Epithelial cell of esophagus (primary cell): ENCODE results near the gene SP6.

ENCODE experiments used
- DNase-seq: peaks from one replicate; pipeline ENCODE4 v3.0.0; 2010; ENCODE audit warnings: low read depth
- H3K4me3 ChIP-seq: 2 replicates; pipeline ENCODE4 v1.5.1; 2011; ENCODE audit warnings: mild to moderate bottlenecking, low read length, control low read depth
- CTCF ChIP-seq: IDR thresholded peaks from 2 replicates; pipeline ENCODE4 v1.5.1; 2011; ENCODE audit warnings: low read depth, mild to moderate bottlenecking, low read length, control low read depth, inconsistent platforms; ENCODE audit not compliant: insufficient read depth; ENCODE audit errors: missing control alignments

SP6 gene

GRCh38 chr17:47850692-47851573, at the start of gene SP6:
SP6 (minus strand) TSS chr17:47851163; CDS start chr17:47848429, 2,734 bp downstream.
- DNase-seq, result peak; percentile 92
- H3K4me3 ChIP-seq, result peak within 1 kb of the TSS; percentile 60
- TF ChIP-seq CTCF, result no peak

GRCh38 chr17:47899643-47900042, 48.7 kb upstream of the SP6 start:
- DNase-seq, result no peak
- H3K4me3 ChIP-seq, result no peak overlapping the region
- TF ChIP-seq CTCF, result no peak

GRCh38 chr17:47898241-47898640, 47.3 kb upstream of the SP6 start:
- H3K4me3 ChIP-seq, result no peak overlapping the region
- no peak for DNase-seq
- TF ChIP-seq CTCF, result no peak

- H3K4me3 ChIP-seq, result peak overlapping the region; percentile 89
Observed at GRCh38 chr17:47897561-47897960, 46.6 kb upstream of the SP6 start.

GRCh38 chr17:47896672-47897490, 45.9 kb upstream of the SP6 start:
- peak; percentile 23 for DNase-seq
- H3K4me3 ChIP-seq, result peak overlapping the region; percentile 89
- no peak for TF ChIP-seq CTCF

More at GRCh38 chr17:47897561-47897960, 46.6 kb upstream of the SP6 start:
- DNase-seq, result no peak
- TF ChIP-seq CTCF, result no peak

GRCh38 chr17:47895856-47896671, 45.1 kb upstream of the SP6 start, which contains the start of gene SP2:
SP2 (plus strand) TSS chr17:47896236; CDS start chr17:47896287, 51 bp downstream.
- peak; percentile 100 for DNase-seq
- no peak for TF ChIP-seq CTCF
- H3K4me3 ChIP-seq, result peak within 1 kb of the TSS; percentile 89
